Neural progenitor cell (in vitro differentiated cells): ENCODE data around the gene PRSS38.

Experiments used
- EZH2 ChIP-seq: fragments of 200-600 bp; sonication (generic); IDR thresholded peaks from 2 replicates; pipeline ENCODE4 v1.6.1; 2017; ENCODE audit warnings: antibody characterized with exemption, mild to moderate bottlenecking, moderate library complexity
- EZH2phosphoT487 ChIP-seq: fragments of 200-600 bp; sonication (generic); IDR thresholded peaks from 2 replicates; pipeline ENCODE4 v1.6.1; 2017; ENCODE audit warnings: antibody characterized with exemption
- TF ChIP-seq, protein P1 (sequence below): fragments of 200-600 bp; sonication (generic); IDR thresholded peaks from 2 replicates; pipeline ENCODE4 v1.5.1; 2017; ENCODE audit warnings: antibody characterized with exemption, mild to moderate bottlenecking

DNA sequence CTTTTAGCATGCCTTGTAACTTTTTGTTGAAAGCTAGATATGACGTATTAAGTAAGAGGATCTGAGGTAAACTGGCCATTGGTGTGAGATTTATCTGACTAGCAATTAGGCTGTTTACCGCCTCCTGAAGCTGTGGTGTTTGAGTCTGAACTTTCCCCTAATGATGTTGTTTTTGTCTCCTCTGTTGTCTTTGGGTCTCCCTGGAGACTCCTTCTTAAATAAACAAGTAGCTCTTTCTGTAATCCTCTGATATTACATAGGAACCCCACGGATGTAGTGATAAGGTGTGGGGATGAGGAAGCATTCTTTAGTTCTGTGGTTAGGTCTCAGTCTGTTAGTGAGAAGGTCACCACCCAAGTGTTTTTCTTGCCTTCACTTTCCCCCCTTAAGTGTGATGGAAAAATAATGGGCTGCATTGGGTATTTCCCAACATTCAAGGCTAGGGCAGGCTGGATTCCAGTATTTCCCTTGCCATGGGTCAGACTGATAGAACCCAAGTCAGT is 33.0 kb downstream of the PRSS38 start:
- TF ChIP-seq, protein P1, sequence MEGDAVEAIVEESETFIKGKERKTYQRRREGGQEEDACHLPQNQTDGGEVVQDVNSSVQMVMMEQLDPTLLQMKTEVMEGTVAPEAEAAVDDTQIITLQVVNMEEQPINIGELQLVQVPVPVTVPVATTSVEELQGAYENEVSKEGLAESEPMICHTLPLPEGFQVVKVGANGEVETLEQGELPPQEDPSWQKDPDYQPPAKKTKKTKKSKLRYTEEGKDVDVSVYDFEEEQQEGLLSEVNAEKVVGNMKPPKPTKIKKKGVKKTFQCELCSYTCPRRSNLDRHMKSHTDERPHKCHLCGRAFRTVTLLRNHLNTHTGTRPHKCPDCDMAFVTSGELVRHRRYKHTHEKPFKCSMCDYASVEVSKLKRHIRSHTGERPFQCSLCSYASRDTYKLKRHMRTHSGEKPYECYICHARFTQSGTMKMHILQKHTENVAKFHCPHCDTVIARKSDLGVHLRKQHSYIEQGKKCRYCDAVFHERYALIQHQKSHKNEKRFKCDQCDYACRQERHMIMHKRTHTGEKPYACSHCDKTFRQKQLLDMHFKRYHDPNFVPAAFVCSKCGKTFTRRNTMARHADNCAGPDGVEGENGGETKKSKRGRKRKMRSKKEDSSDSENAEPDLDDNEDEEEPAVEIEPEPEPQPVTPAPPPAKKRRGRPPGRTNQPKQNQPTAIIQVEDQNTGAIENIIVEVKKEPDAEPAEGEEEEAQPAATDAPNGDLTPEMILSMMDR = no peak
- TF ChIP-seq EZH2phosphoT487 (no peak), EZH2 (no peak)
